Left lung (tissue), 10 donors: ENCODE measurements around the gene BCR. TPM values are rescaled to one million over a fixed set of nuclear protein-coding genes. Genes with fewer than 3 reads are reported as not detected.

ENCODE experiments used
- ATAC-seq: fragments of 200-7000 bp; cut with Tn5 transposase; one replicate; pipeline ENCODE4 v1.9.1; 2020; ENCODE audit warnings: moderate library complexity
- DNase-seq, 4 donors: peaks; one replicate each; pipeline ENCODE4 v3.0.0-alpha.2; 2013 to 2020
- H3K27ac ChIP-seq, 2 donors: fragments of 200-600 bp; sonication (generic) in 1 of 2; one replicate each; pipeline versions ENCODE4 v1.5.0 to v1.8.0; 2020 to 2021
- H3K27me3 ChIP-seq, 2 donors: fragments of 200-600 bp; sonication (generic) in 1 of 2; one replicate each; pipeline versions ENCODE4 v1.5.0 to v1.8.0; 2020 to 2021
- H3K36me3 ChIP-seq, 2 donors: fragments of 200-600 bp; sonication (generic) in 1 of 2; one replicate each; pipeline versions ENCODE4 v1.5.0 to v1.8.0; 2020 to 2021
- H3K4me1 ChIP-seq, 2 donors: fragments of 200-600 bp; one replicate each; pipeline ENCODE4 v1.8.0; 2021
- H3K4me3 ChIP-seq, 2 donors: fragments of 200-600 bp; sonication (generic) in 1 of 2; one replicate each; pipeline versions ENCODE4 v1.5.0 to v1.8.0; 2020 to 2021; ENCODE audit warnings: mild to moderate bottlenecking in 1 of 2
- H3K9me3 ChIP-seq, 2 donors: fragments of 200-600 bp; sonication (generic) in 1 of 2; one replicate each; pipeline versions ENCODE4 v1.5.0 to v1.8.0; 2020 to 2021
- intact Hi-C, 2 donors: fragments of 100-400 bp; cut with DNase I; formaldehyde crosslinking; loops; one replicate each; pipeline versions ENCODE4 v1.11.2 to v1.14.2; 2022
- polyA plus RNA-seq, 6 donors: library from polyadenylated mRNA; unstranded; fragments of 120-200 nt; gene quantifications; one replicate each; pipeline ENCODE4 v1.2.1, GENCODE V29; 2013; ENCODE audit not compliant: insufficient read length in 6 of 6
- total RNA-seq, 2 donors: library from RNA; stranded (reverse); fragmentation: NEBNext Ultra II Directional; extraction: Animal tissue kit (Norgen Biotek cat#: 25700); gene quantifications; one replicate each; pipeline ENCODE4 v1.2.1, GENCODE V29; 2021
- TF ChIP-seq, protein P1 (sequence below), 2 donors: fragments of 200-600 bp; sonication (generic) in 1 of 2; IDR thresholded peaks; one replicate each; pipeline versions ENCODE4 v1.5.0 to v1.8.0; 2021; ENCODE audit warnings: antibody characterized with exemption in 2 of 2
- donor health status: DM: no; HTN: yes; CAD: no.
- donor health status: DM: no; HTN: no; CAD: no.

The BCR gene
- total and polyA plus RNA-seq, 8 donors: 41.1 to 70.4 (median 48.9) TPM

GRCh38 chr22:23359583-23360123 lies 179.3 kb downstream of the BCR start:
- no peak overlapping the region for H3K4me3 ChIP-seq
- no peaks in the 10 kb centered on the region for H3K9me3 ChIP-seq
- H3K4me1 ChIP-seq: no peaks in the 10 kb centered on the region
- intact Hi-C loops: no loop called here
- TF ChIP-seq, protein P1, sequence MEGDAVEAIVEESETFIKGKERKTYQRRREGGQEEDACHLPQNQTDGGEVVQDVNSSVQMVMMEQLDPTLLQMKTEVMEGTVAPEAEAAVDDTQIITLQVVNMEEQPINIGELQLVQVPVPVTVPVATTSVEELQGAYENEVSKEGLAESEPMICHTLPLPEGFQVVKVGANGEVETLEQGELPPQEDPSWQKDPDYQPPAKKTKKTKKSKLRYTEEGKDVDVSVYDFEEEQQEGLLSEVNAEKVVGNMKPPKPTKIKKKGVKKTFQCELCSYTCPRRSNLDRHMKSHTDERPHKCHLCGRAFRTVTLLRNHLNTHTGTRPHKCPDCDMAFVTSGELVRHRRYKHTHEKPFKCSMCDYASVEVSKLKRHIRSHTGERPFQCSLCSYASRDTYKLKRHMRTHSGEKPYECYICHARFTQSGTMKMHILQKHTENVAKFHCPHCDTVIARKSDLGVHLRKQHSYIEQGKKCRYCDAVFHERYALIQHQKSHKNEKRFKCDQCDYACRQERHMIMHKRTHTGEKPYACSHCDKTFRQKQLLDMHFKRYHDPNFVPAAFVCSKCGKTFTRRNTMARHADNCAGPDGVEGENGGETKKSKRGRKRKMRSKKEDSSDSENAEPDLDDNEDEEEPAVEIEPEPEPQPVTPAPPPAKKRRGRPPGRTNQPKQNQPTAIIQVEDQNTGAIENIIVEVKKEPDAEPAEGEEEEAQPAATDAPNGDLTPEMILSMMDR (IDR thresholded peaks at IDR 0.05): no peak
- no peak for DNase-seq
- no peak overlapping the region for H3K27ac ChIP-seq
- no peaks in the 10 kb centered on the region for H3K27me3 ChIP-seq
- ATAC-seq: no peak
- no peaks in the 10 kb centered on the region for H3K36me3 ChIP-seq

DNA sequence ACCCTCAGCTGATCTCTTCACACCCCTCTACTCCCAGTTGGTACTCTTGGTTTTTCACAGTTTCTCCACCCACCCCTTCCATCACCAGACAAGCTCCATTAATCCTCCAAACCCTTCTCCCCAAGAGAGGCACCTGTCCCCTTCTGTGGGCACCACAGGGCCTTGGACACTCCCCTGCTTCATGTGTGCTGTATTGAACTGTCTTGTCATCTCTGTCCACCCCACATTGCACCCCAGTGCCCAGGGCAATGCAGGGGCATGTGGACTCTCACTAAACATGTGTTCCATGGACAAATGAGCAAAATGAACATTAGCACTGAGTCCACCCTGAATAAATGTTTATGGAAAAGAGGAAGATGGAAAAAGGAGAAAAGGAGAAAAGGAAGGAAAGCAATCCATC lies 181.4 kb downstream of the BCR start:
- intact Hi-C loops: no loop called here

DNA sequence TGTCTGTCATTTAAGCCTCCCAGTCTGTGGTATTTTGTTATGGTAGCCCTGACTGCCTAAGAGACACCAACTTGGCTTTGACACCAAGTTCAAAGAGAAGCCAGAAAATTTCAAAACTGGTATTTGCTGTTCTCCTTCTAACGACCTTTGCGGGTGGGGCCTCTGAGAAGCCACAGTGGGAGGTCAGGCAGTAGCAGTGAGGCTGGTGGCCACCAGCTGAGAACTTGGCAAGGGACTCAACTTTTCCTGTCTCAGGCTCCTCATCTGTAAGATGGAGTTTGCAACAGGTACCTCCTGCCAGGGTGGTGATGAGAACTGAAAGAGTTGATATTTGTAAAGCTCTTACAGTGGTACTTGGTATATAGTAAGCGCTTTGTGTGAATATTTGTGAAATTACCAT lies 183.4 kb downstream of the BCR start:
- Histone ChIP-seq H3K9me3 (no peaks in the 10 kb centered on the region), H3K36me3 (no peaks in the 10 kb centered on the region), H3K27ac (no peak overlapping the region), H3K27me3 (peaks cover 0 to 2% of the 10 kb centered on the region in 2 donors), H3K4me3 (no peak overlapping the region), H3K4me1 (no peaks in the 10 kb centered on the region)
- TF ChIP-seq, protein P1 (IDR thresholded peaks at IDR 0.05): no peak
- ATAC-seq (no peak), DNase-seq (no peak)
- intact Hi-C loops: no loop called here

More for the DNA sequence above, 181.4 kb downstream of the BCR start:
- Histone ChIP-seq H3K9me3 (no peaks in the 10 kb centered on the region), H3K27ac (no peak overlapping the region), H3K27me3 (no peaks in the 10 kb centered on the region), H3K4me1 (no peaks in the 10 kb centered on the region), H3K4me3 (no peak overlapping the region), H3K36me3 (no peaks in the 10 kb centered on the region)
- ATAC-seq (no peak), DNase-seq (no peak)
- TF ChIP-seq, protein P1 (IDR thresholded peaks at IDR 0.05): no peak

GRCh38 chr22:23364389-23364788 lies 184.1 kb downstream of the BCR start:
- H3K4me1 ChIP-seq: no peaks in the 10 kb centered on the region
- ATAC-seq (no peak), DNase-seq (no peak)
- peaks cover 0 to 8% of the 10 kb centered on the region in 2 donors for H3K27me3 ChIP-seq
- H3K36me3 ChIP-seq: no peaks in the 10 kb centered on the region
- no peak overlapping the region for H3K27ac ChIP-seq
- no peaks in the 10 kb centered on the region for H3K9me3 ChIP-seq
- no peak overlapping the region for H3K4me3 ChIP-seq
- intact Hi-C loops: no loop called here
- TF ChIP-seq, protein P1 (IDR thresholded peaks at IDR 0.05): no peak

DNA sequence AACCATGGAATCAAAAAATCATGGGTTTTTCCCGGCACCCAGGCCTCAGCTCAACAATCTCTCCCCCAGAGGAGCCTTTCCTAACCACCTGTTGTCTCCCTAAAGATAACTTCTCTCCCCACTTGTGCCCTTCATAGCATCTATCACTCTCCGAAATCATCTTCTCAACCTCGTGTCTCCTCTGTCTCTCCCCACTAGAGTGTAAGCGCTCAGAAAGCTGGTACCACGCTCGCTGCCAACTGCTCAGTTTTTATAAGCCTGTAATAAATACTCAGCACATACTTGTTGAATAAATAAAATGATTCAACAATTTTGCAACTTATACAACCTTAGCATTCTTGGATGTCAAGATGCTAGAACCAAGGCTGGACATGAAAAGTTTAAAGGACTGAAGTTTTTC lies 185.2 kb downstream of the BCR start:
- no peaks in the 10 kb centered on the region for H3K4me1 ChIP-seq
- no peak overlapping the region for H3K4me3 ChIP-seq
- peaks cover 4 to 8% of the 10 kb centered on the region in 2 donors for H3K27me3 ChIP-seq
- TF ChIP-seq, protein P1 (IDR thresholded peaks at IDR 0.05): no peak
- ATAC-seq (no peak), DNase-seq (no peak)
- no peak overlapping the region for H3K27ac ChIP-seq
- no peaks in the 10 kb centered on the region for H3K9me3 ChIP-seq
- intact Hi-C loops: no loop called here
- no peaks in the 10 kb centered on the region for H3K36me3 ChIP-seq
